Peyer's patch (tissue), 4 donors: ENCODE results near the gene NCMAP.

ENCODE experiments used
- POLR2A ChIP-seq, 2 donors: fragments of 450-650 bp; IDR thresholded peaks; one replicate each; pipeline ENCODE4 v1.5.1; 2017; ENCODE audit warnings: antibody characterized with exemption in 2 of 2, mild to moderate bottlenecking in 2 of 2, moderate library complexity in 2 of 2
- TF ChIP-seq, protein P1 (sequence below), 6 experiments: fragments of 450-650 bp in 4 of 6; fragments of 200-600 bp in 2 of 6; sonication (generic) in 1 of 6; IDR thresholded peaks; one replicate each; pipeline ENCODE4 v1.5.1; 2017 to 2019; ENCODE audit warnings: antibody characterized with exemption in 6 of 6, mild to moderate bottlenecking in 3 of 6, moderate library complexity in 1 of 6

DNA sequence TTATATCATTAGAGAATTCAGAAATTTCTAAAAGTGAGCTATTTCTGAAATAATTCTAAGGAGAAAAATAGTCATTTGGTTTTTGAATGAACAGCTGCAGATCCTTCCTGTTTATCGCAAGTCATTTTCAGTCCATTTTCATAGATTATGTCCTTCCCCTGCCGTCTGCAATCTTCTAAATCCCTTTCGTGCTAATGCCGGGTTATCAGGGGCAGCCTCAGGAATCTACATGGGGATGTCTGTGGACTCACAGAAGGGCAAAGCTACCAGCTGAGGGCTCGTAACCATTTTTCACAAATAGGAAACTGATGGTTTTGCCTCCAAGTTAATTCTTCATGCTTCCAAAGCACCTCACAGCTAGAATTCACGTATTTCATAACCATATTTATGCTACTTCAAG is 30.3 kb upstream of the NCMAP start:
- TF ChIP-seq, protein P1, sequence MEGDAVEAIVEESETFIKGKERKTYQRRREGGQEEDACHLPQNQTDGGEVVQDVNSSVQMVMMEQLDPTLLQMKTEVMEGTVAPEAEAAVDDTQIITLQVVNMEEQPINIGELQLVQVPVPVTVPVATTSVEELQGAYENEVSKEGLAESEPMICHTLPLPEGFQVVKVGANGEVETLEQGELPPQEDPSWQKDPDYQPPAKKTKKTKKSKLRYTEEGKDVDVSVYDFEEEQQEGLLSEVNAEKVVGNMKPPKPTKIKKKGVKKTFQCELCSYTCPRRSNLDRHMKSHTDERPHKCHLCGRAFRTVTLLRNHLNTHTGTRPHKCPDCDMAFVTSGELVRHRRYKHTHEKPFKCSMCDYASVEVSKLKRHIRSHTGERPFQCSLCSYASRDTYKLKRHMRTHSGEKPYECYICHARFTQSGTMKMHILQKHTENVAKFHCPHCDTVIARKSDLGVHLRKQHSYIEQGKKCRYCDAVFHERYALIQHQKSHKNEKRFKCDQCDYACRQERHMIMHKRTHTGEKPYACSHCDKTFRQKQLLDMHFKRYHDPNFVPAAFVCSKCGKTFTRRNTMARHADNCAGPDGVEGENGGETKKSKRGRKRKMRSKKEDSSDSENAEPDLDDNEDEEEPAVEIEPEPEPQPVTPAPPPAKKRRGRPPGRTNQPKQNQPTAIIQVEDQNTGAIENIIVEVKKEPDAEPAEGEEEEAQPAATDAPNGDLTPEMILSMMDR (IDR thresholded peaks at IDR 0.05) = no peak
- TF ChIP-seq POLR2A (IDR thresholded peaks at IDR 0.05) = no peak
